GM12874 (cell line): ENCODE measurements around the gene OTUD3.

Source experiments
- TF ChIP-seq, protein P1 (sequence below): IDR thresholded peaks from 2 replicates; pipeline ENCODE4 v1.5.1; 2011; ENCODE audit warnings: low read depth, mild to moderate bottlenecking, control low read depth, low read length, moderate library complexity; ENCODE audit not compliant: insufficient read depth

The OTUD3 gene

DNA sequence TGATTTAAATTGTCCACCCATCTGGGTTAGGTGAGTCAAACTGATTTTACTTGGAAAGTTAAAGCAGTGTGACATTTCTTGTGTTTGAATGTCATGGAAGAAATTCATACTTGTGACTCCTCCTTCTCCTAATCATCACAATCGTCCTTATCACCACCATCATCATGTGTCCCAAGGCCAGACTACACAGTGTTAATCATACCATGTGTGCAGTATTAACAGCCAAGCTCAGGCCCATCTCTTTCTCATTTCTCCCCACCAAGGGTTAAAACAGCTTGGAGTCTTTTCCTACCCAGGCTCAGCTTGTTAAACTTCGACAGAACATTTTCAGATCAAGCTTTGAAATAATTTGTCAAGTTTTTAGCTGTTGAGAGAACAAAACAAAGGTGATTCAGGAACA, 63.7 kb downstream of the OTUD3 start:
- TF ChIP-seq, protein P1, sequence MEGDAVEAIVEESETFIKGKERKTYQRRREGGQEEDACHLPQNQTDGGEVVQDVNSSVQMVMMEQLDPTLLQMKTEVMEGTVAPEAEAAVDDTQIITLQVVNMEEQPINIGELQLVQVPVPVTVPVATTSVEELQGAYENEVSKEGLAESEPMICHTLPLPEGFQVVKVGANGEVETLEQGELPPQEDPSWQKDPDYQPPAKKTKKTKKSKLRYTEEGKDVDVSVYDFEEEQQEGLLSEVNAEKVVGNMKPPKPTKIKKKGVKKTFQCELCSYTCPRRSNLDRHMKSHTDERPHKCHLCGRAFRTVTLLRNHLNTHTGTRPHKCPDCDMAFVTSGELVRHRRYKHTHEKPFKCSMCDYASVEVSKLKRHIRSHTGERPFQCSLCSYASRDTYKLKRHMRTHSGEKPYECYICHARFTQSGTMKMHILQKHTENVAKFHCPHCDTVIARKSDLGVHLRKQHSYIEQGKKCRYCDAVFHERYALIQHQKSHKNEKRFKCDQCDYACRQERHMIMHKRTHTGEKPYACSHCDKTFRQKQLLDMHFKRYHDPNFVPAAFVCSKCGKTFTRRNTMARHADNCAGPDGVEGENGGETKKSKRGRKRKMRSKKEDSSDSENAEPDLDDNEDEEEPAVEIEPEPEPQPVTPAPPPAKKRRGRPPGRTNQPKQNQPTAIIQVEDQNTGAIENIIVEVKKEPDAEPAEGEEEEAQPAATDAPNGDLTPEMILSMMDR, result no peak

DNA sequence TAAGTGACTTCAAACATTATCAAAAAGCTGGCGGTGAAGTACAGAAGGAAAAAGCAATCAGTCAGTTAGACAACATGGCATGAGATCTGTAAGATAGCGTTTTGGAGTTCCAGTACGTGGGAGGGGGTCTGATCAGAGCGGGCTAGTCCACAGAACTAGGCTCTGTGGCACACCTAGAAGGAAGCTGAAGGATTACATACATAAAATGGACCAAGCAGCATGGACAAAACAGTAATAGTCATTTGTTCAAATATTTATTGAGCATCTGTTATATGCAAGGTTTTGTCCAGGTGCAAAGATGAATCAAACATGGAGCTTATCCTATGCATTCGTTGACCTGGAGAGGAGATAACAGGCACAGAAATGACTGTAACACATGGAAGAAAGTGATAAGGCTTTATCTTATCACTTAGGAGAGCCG, 64.1 kb downstream of the OTUD3 start:
- TF ChIP-seq, protein P1, result no peak

DNA sequence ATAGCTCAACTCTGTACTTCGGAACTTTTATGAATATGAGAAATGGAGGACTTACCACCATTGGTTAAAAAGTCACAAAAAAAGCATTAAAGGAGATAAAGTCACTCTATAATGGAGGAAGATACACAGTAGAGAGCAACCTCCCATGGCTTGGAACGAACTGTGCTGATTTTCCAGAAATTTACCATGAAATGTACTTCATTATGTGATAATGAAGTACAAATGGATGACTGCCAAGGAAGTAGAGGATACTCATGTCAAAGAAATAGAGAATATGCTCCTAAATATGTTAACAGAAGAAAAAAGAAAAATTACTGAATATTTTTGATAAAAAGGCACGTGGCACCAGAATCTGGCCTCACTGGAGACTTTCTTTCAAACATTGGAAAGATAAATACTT, 64.8 kb downstream of the OTUD3 start:
- TF ChIP-seq, protein P1, result no peak

DNA sequence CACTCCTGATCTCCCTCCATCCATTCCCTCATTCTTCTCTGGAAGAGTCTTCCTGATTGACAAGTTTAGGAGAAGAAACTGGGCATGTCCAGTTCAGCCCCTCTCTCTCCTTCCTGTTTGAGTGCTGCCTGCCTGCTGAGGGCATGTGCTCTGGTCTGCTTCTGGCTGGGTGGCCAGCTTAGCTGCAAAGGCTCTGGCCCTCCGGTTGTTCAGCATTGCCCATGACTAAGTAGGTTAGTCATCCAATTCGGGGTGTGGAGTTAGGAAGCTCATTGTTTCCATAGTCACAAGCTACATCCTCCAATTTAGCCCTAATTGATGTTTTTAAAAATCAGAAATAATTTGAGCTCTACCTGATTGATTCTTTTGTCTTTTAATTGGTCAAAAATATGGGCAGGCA, 66.8 kb downstream of the OTUD3 start:
- TF ChIP-seq, protein P1, result no peak

DNA sequence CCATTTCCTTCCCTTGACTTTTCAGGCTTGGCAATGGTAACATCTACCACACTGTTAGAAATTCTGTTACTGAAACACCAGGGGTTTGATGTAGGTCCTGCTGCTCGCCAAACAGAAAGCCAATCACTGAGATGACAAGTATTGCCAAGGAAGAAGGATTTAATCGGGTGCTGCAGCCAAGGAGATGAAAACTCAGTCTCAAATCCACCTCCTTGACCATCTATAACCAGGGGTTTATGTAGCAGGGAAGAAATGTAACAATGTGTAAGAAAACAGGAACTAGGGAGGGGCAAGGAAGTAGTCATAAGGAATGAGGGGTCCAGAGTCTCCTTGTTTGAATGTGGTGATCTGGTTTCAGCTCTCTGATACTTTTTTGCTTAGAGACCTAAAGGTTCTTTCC, 71.9 kb downstream of the OTUD3 start:
- TF ChIP-seq, protein P1, result no peak

DNA sequence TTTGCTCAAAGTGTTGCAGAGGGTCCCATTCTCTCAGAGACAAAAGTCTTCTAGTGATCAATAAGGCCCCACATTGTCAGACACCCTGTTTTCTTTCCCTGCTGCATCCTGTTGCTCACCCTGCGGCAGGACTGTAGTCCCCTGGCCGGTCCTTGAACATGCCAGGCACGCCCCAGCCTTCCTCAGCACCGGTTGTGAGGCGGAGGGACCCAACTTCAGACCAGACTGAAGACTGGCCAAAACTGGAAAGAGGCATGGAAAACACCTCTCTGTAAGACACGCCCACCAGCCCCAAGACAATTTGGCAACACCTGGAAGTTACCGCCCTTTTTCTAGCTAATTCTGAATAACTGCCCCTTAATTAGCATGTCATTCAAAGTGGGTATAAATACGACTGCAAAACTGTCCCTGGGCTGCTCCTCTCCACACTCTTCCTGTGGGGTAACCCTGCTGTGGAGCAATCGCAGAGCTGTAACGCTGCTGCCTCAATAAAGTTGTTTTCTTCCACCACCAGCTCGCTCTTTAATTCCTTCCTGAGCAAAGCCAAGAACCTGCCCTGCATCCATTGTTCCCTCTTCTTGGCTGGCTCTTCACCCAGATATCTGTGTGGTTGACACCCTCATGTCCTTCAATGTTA, 73.5 kb downstream of the OTUD3 start:
- TF ChIP-seq, protein P1, result no peak

DNA sequence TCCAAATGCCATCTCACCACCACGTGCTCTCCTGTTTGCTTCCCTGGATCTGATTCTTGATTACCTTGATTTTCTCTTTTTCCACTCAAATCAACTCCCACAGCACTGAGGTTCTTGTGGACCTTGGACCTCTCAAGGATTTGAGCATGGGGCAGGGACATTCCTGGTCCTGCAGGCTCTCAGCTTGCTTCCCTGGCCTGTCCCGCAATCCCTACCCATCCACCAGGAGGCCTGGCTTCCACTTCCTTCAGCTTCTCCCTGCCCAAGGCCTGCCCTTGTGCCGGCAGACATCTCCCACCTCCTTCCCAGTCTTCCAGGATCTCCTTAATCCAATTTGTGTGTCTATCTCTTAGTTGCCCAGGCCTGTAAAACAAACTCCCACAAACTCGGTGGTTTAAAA, 75.6 kb downstream of the OTUD3 start:
- TF ChIP-seq, protein P1, result no peak
